ENCODE data around the gene YARS1. TPM values are rescaled to one million over a fixed set of nuclear protein-coding genes. Genes with fewer than 3 reads are reported as not detected.
A peak's percentile ranks its signal among the peaks of the same experiment; 100 is the strongest.

YARS1 gene
- total RNA-seq, 1 experiment from 2014 or later, result 180 TPM

DNA sequence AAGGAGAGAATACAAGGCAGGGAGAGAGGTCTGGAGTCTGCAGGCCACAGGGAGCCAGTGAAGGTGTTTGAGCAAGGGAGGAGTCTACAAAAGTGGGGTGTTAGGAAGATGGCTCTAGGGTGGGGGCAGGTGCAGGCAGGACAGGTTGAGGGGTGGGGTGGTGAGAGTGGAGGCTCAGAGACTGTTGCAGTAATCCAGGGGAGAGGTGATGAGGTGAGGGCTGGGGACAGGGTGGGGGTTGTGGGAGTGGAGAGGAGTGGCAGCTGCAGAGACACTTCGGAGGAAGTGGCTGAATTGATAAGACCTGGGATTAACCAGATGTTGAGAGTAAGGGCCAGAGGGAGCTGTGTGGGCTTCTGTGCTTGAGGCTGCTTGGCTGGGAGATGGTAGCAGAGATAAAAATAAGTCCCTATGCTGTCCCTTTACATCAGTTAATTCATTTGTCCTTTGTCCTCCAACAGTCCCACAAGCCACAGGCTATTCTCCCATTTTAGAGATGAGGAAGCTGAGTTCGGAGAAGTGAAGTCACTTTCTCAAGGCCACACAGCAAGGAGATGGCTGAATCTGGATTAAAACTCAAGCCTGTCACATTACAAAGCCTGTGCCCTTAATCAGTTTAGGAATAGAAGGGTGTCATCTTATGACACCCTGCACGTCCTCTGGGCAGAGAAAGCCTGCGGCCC lies 59.8 kb downstream of the YARS1 start:
- peaks cover 75% of the 10 kb centered on the region for H3K4me1 ChIP-seq (replicated peaks; ENCODE audit: insufficient read depth)
- intact Hi-C loops (cut with micrococcal nuclease; ENCODE audit: unreplicated experiment), result no loop called here
- no TSS peak for BruUV-seq (replicated peaks)
- H3K4me2 ChIP-seq, result peak overlapping the region; percentile 99
- ChIA-PET POLR2A (ENCODE audit: unreplicated experiment) (interaction anchor here (0.6 kb wide), 2 partner anchors 10 to 1603 kb away, joined by 3 read pairs; no protein-coding TSS in a partner anchor), CTCF (no interaction called here)
- H3K79me2 ChIP-seq (ENCODE audit: low read depth), result peaks cover 76% of the 10 kb centered on the region
- no peak for TF ChIP-seq EZH2 (IDR thresholded peaks at IDR 0.05; ENCODE audit: low read depth)
- TF ChIP-seq, protein P1, sequence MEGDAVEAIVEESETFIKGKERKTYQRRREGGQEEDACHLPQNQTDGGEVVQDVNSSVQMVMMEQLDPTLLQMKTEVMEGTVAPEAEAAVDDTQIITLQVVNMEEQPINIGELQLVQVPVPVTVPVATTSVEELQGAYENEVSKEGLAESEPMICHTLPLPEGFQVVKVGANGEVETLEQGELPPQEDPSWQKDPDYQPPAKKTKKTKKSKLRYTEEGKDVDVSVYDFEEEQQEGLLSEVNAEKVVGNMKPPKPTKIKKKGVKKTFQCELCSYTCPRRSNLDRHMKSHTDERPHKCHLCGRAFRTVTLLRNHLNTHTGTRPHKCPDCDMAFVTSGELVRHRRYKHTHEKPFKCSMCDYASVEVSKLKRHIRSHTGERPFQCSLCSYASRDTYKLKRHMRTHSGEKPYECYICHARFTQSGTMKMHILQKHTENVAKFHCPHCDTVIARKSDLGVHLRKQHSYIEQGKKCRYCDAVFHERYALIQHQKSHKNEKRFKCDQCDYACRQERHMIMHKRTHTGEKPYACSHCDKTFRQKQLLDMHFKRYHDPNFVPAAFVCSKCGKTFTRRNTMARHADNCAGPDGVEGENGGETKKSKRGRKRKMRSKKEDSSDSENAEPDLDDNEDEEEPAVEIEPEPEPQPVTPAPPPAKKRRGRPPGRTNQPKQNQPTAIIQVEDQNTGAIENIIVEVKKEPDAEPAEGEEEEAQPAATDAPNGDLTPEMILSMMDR (conservative IDR thresholded peaks at IDR 0.05), result no peak
- H3K27ac ChIP-seq, result peak overlapping the region; percentile 99
- H3K9me3 ChIP-seq (ENCODE audit: insufficient read depth, low read depth), result no peaks in the 10 kb centered on the region
- no peak overlapping the region; the same call in 1 of the 2 replicates for H3K4me3 ChIP-seq
- H3F3A ChIP-seq (ENCODE audit: insufficient read depth, low read depth), result peaks cover 75% of the 10 kb centered on the region
- DNase-seq, result no peak
- no peaks in the 10 kb centered on the region; the same call in 1 of the 2 replicates for H4K20me1 ChIP-seq (ENCODE audit: insufficient read depth)
- no peaks in the 10 kb centered on the region for H3K9me2 ChIP-seq (ENCODE audit: insufficient read depth)
- H3K27me3 ChIP-seq (ENCODE audit: insufficient read depth, low read depth), result no peaks in the 10 kb centered on the region
- H2AFZ ChIP-seq, result no peak overlapping the region
- H3K36me3 ChIP-seq (ENCODE audit: low read depth), result no peaks in the 10 kb centered on the region; the same call in 1 of the 2 replicates

DNA sequence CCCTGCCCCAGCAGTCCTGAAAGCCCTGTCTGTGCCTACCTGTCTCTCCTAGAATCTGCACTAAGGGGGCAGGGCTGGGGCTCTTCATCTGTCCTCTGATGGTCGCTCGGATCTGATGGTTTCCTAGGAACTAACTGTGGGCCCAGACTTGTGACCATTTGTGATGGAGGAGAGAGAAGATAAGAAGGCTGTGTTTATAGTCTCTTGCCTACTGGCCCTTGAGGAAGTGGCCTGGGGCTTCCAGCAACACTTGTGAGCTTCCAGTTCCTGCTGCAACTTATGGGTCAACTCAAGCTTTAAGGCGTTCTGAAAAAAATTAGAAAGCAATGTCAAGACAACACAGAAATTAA lies 61.4 kb downstream of the YARS1 start:
- Histone ChIP-seq H3K4me3 (peak overlapping the region; percentile 96), H3K4me2 (peak overlapping the region; percentile 95), H3K4me1 (replicated peaks; ENCODE audit: insufficient read depth) (peaks cover 66% of the 10 kb centered on the region), H3K36me3 (ENCODE audit: low read depth) (no peaks in the 10 kb centered on the region; the same call in 1 of the 2 replicates), H3K9me2 (ENCODE audit: insufficient read depth) (no peaks in the 10 kb centered on the region), H3F3A (ENCODE audit: insufficient read depth, low read depth) (peaks cover 73% of the 10 kb centered on the region), H4K20me1 (ENCODE audit: insufficient read depth) (no peaks in the 10 kb centered on the region; the same call in 1 of the 2 replicates), H2AFZ (no peak overlapping the region), H3K27me3 (ENCODE audit: insufficient read depth, low read depth) (no peaks in the 10 kb centered on the region), H3K79me2 (ENCODE audit: low read depth) (peaks cover 81% of the 10 kb centered on the region), H3K9me3 (ENCODE audit: insufficient read depth, low read depth) (no peaks in the 10 kb centered on the region), H3K27ac (peak overlapping the region; percentile 68)
- TF ChIP-seq, protein P1 (conservative IDR thresholded peaks at IDR 0.05), result no peak
- no peak for TF ChIP-seq EZH2 (IDR thresholded peaks at IDR 0.05; ENCODE audit: low read depth)
- POLR2A ChIA-PET (ENCODE audit: unreplicated experiment), result no interaction called here
- intact Hi-C loops (cut with micrococcal nuclease; ENCODE audit: unreplicated experiment), result no loop called here
- BruUV-seq (replicated peaks), result no TSS peak
- CTCF ChIA-PET, result interaction anchor here (0.7 kb wide), 1 partner anchor 43 kb away, joined by 5 read pairs; no protein-coding TSS in a partner anchor
- no peak for DNase-seq

DNA sequence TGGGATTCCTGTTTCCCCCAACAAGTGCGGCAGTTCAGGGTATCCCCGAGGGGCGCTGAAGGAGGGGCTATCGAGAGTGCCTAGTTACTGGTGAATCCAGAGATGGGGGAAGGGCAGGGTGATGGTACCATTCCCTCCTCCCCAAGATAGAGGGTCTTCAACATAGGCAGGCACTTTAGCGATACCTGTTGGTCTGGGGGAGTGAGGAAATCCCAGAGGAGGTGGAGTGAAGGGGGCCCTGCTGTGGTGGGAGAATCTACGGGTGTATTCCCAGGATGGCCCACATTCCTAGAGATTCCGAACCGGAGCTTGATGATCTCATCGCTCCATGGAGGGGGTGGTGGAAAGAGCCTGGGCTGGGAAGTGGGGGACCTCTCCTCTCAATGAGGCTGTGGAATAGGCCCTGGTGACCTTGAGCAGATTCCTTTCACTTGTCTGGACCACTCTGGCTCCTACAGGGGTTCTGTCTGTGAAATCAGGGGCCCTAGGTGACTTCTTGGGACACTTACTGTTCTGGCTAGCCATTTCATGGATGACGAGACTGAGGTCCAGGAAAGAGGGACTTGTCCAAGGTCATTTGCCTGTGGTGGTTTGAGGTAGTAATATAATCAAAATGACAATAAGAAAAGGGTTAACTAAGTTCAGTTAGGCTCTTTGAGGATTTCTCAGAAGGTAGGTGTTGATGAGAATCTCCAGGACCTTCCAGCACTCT lies 61.9 kb downstream of the YARS1 start:
- no peaks in the 10 kb centered on the region for H3K9me3 ChIP-seq (ENCODE audit: insufficient read depth, low read depth)
- H2AFZ ChIP-seq, result no peak overlapping the region; the same call in 1 of the 2 replicates
- no peak for DNase-seq
- H3K4me1 ChIP-seq (replicated peaks; ENCODE audit: insufficient read depth), result peaks cover 61% of the 10 kb centered on the region
- TF ChIP-seq, protein P1 (conservative IDR thresholded peaks at IDR 0.05), result no peak
- no peak for TF ChIP-seq EZH2 (IDR thresholded peaks at IDR 0.05; ENCODE audit: low read depth)
- no peaks in the 10 kb centered on the region for H3K9me2 ChIP-seq (ENCODE audit: insufficient read depth)
- ChIA-PET CTCF (no interaction called here), POLR2A (ENCODE audit: unreplicated experiment) (interaction anchor here (0.6 kb wide), 1 partner anchor 84 kb away, joined by 3 read pairs; no protein-coding TSS in a partner anchor)
- no peaks in the 10 kb centered on the region; the same call in 1 of the 2 replicates for H4K20me1 ChIP-seq (ENCODE audit: insufficient read depth)
- intact Hi-C loops (cut with micrococcal nuclease; ENCODE audit: unreplicated experiment), result no loop called here
- H3K36me3 ChIP-seq (ENCODE audit: low read depth), result no peaks in the 10 kb centered on the region; the same call in 1 of the 2 replicates
- H3K27ac ChIP-seq, result peak overlapping the region; percentile 68
- peaks cover 81% of the 10 kb centered on the region for H3K79me2 ChIP-seq (ENCODE audit: low read depth)
- peak overlapping the region; percentile 96 for H3K4me3 ChIP-seq
- H3F3A ChIP-seq (ENCODE audit: insufficient read depth, low read depth), result peaks cover 68% of the 10 kb centered on the region
- peak overlapping the region; percentile 95 for H3K4me2 ChIP-seq
- no peaks in the 10 kb centered on the region for H3K27me3 ChIP-seq (ENCODE audit: insufficient read depth, low read depth)
- BruUV-seq (replicated peaks), result TSS peak; percentile 28

Data from PC-9 (cell line).